ENCODE data around the gene TH. TPM values are rescaled to one million over a fixed set of nuclear protein-coding genes. Genes with fewer than 3 reads are reported as not detected.
A peak's percentile ranks its signal among the peaks of the same experiment; 100 is the strongest.

Gene TH
- polyA plus RNA-seq, 3 donors, result not detected

- H3K9ac ChIP-seq (ENCODE audit: insufficient read depth, low read length, poor library complexity, severe bottlenecking), result no peak overlapping the region
- H3K4me3 ChIP-seq (replicated peaks in 1 of 3; ENCODE audit: low read depth in 2 of 3, low read length in 3 of 3), result no peak overlapping the region
- no peak overlapping the region for H3K27ac ChIP-seq (ENCODE audit: low read depth in 1 of 2, low read length in 2 of 2)
- H3K36me3 ChIP-seq (replicated peaks in 1 of 2; ENCODE audit: control insufficient read depth in 1 of 2, insufficient read depth in 2 of 2, low read length in 2 of 2), result no peaks in the 10 kb centered on the region
- no peaks in the 10 kb centered on the region for H3K4me1 ChIP-seq (ENCODE audit: control insufficient read depth in 1 of 2, insufficient read depth in 2 of 2, low read length in 2 of 2)
- H3K4me2 ChIP-seq (replicated peaks; ENCODE audit: extremely low read depth, low read length, poor library complexity, severe bottlenecking), result no peak overlapping the region
- H2AFZ ChIP-seq (ENCODE audit: insufficient read depth, low read depth, low read length, poor library complexity, severe bottlenecking), result no peak overlapping the region
- no peaks in the 10 kb centered on the region for H3K36me3 Mint-ChIP-seq
- peak overlapping the region in 1 of 2 donors; percentile 68 for H3K4me3 Mint-ChIP-seq
- H4K20me1 ChIP-seq (ENCODE audit: insufficient read depth, low read length), result no peaks in the 10 kb centered on the region
- peaks cover 63 to 92% (median 77%) of the 10 kb centered on the region in 3 donors for H3K27me3 Mint-ChIP-seq (ENCODE audit: low read depth in 3 of 3)
- WGBS (ENCODE audit: insufficient coverage), result 31% methylated on average over 23 of the region's 24 CpGs
- peaks cover 0 to 19% of the 10 kb centered on the region in 2 donors for H3K9me3 ChIP-seq (replicated peaks in 1 of 2; ENCODE audit: control insufficient read depth in 1 of 2, insufficient read depth in 1 of 2, low read length in 2 of 2)
- peaks cover 19 to 65% of the 10 kb centered on the region in 2 donors for H3K27me3 ChIP-seq (ENCODE audit: control insufficient read depth in 2 of 2, insufficient read depth in 2 of 2, low read length in 2 of 2)
- H3K9me3 Mint-ChIP-seq, result peaks cover 0 to 17% (median 7%) of the 10 kb centered on the region in 7 donors
- peaks cover 5% of the 10 kb centered on the region for H3K4me1 Mint-ChIP-seq
- TF ChIP-seq CTCF (IDR thresholded peaks at IDR 0.05), result no peak
- DNase-seq, result no peak
- no peaks in the 10 kb centered on the region for H3K79me2 ChIP-seq (ENCODE audit: insufficient read depth, low read length)
- intact Hi-C loops (cut with micrococcal nuclease), result no loop called here
- H3K27ac Mint-ChIP-seq, result no peak overlapping the region
Observed at GRCh38 chr11:2136209-2136951, 35.2 kb downstream of the TH start.

GRCh38 chr11:2135648-2136201, 35.9 kb downstream of the TH start:
- DNase-seq, result no peak
- H3K4me3 Mint-ChIP-seq, result peak overlapping the region in 1 of 2 donors; percentile 62

More at GRCh38 chr11:2135648-2136201, 35.9 kb downstream of the TH start:
- H3K9me3 ChIP-seq (replicated peaks in 1 of 2; ENCODE audit: control insufficient read depth in 1 of 2, insufficient read depth in 1 of 2, low read length in 2 of 2), result peaks cover 0 to 13% of the 10 kb centered on the region in 2 donors
- H3K4me2 ChIP-seq (replicated peaks; ENCODE audit: extremely low read depth, low read length, poor library complexity, severe bottlenecking), result no peak overlapping the region
- WGBS (ENCODE audit: insufficient coverage), result 91% methylated on average over 13 of the region's 14 CpGs
- no peak overlapping the region for H3K27ac ChIP-seq (ENCODE audit: low read depth in 1 of 2, low read length in 2 of 2)
- no peak for TF ChIP-seq CTCF (IDR thresholded peaks at IDR 0.05)
- Mint-ChIP-seq H3K4me1 (peaks cover 5% of the 10 kb centered on the region), H3K27me3 (ENCODE audit: low read depth in 3 of 3) (peaks cover 59 to 88% (median 72%) of the 10 kb centered on the region in 3 donors), H3K9me3 (peaks cover 0 to 14% (median 7%) of the 10 kb centered on the region in 7 donors), H3K27ac (no peak overlapping the region), H3K36me3 (no peaks in the 10 kb centered on the region)
- H2AFZ ChIP-seq (ENCODE audit: insufficient read depth, low read depth, low read length, poor library complexity, severe bottlenecking), result no peak overlapping the region
- H3K36me3 ChIP-seq (replicated peaks in 1 of 2; ENCODE audit: control insufficient read depth in 1 of 2, insufficient read depth in 2 of 2, low read length in 2 of 2), result no peaks in the 10 kb centered on the region
- no peaks in the 10 kb centered on the region for H3K79me2 ChIP-seq (ENCODE audit: insufficient read depth, low read length)
- H4K20me1 ChIP-seq (ENCODE audit: insufficient read depth, low read length), result no peaks in the 10 kb centered on the region
- H3K4me1 ChIP-seq (ENCODE audit: control insufficient read depth in 1 of 2, insufficient read depth in 2 of 2, low read length in 2 of 2), result no peaks in the 10 kb centered on the region
- intact Hi-C loops (cut with micrococcal nuclease), result no loop called here
- no peak overlapping the region for H3K9ac ChIP-seq (ENCODE audit: insufficient read depth, low read length, poor library complexity, severe bottlenecking)
- peaks cover 14 to 59% of the 10 kb centered on the region in 2 donors for H3K27me3 ChIP-seq (ENCODE audit: control insufficient read depth in 2 of 2, insufficient read depth in 2 of 2, low read length in 2 of 2)
- H3K4me3 ChIP-seq (replicated peaks in 1 of 3; ENCODE audit: low read depth in 2 of 3, low read length in 3 of 3), result no peak overlapping the region
